Measurements from ENCODE around the gene GADD45GIP1. TPM values are rescaled to one million over a fixed set of nuclear protein-coding genes. Genes with fewer than 3 reads are reported as not detected.

GADD45GIP1 gene
- total and polyA plus RNA-seq, 10 of the 15 experiments (the other 5 are each of a cell fraction or from before 2014, with no cell fraction given), result 5.1 to 136 (median 30.1) TPM

- DNase-seq (ENCODE audit: low read depth, low spot score), result no peak
- Histone ChIP-seq H3K9ac (ENCODE audit: control insufficient read depth, insufficient read depth, low read length) (no peak overlapping the region), H3K4me1 (ENCODE audit: control insufficient read depth, insufficient read depth, low read length) (no peaks in the 10 kb centered on the region; the same call in 1 of the 2 replicates), H3K27ac (ENCODE audit: control insufficient read depth, insufficient read depth) (no peak overlapping the region), H3K9me3 (replicated peaks; ENCODE audit: control insufficient read depth, insufficient read depth, low read length) (no peaks in the 10 kb centered on the region), H3K4me3 (no peak overlapping the region), H3K27me3 (replicated peaks in 1 of 2; ENCODE audit: control insufficient read depth in 2 of 2, insufficient read depth in 2 of 2, low read length in 1 of 2) (peaks cover 0 to 3% of the 10 kb centered on the region in 2 experiments; a peak in 1 of 4 replicates), H2AFZ (ENCODE audit: control insufficient read depth, low read depth, low read length) (no peak overlapping the region), H3K79me2 (ENCODE audit: control insufficient read depth, insufficient read depth, low read length) (no peaks in the 10 kb centered on the region), H3K4me2 (ENCODE audit: control insufficient read depth, insufficient read depth) (no peak overlapping the region), H4K20me1 (ENCODE audit: control insufficient read depth, insufficient read depth) (no peaks in the 10 kb centered on the region), H3K36me3 (ENCODE audit: control insufficient read depth in 2 of 2, insufficient read depth in 2 of 2, low read length in 1 of 2) (no peaks in the 10 kb centered on the region)
- ChIA-PET RAD21 (ENCODE audit: unreplicated experiment) (no interaction called here), POLR2A (no interaction called here), SMC1A (ENCODE audit: uncharacterized antibody, unreplicated experiment) (no interaction called here), CTCF (no interaction called here)
- 13% methylated on average over 3 of the region's 3 CpGs for WGBS (ENCODE audit: insufficient coverage, insufficient replicate concordance, low lambda C conversion rate, missing lambda C conversion rate)
- in situ Hi-C loops (cut with MboI) (no loop called here), intact Hi-C loops (cut with micrococcal nuclease; ENCODE audit: unreplicated experiment) (no loop called here)
- BruUV-seq (replicated peaks), result no TSS peak
- TF ChIP-seq BCL11A (IDR thresholded peaks at IDR 0.05; ENCODE audit: low read depth, low read length) (no peak), HDAC2 (IDR thresholded peaks at IDR 0.05) (no peak), E2F8 (IDR thresholded peaks at IDR 0.05; ENCODE audit: low read depth, partially characterized antibody) (no peak), CEBPB (IDR thresholded peaks at IDR 0.05; ENCODE audit: borderline replicate concordance in 1 of 2, low read depth in 2 of 2, low read length in 2 of 2) (no peak), HDGF (IDR thresholded peaks at IDR 0.05) (no peak), ZNF622 (IDR thresholded peaks at IDR 0.05) (no peak), ZNF24 (IDR thresholded peaks at IDR 0.05) (no peak), POLR2AphosphoS5 (IDR thresholded peaks at IDR 0.05; ENCODE audit: low read length) (no peak), STAT1 (conservative IDR thresholded peaks at IDR 0.05) (no peak), SREBF1 (IDR thresholded peaks at IDR 0.05; ENCODE audit: low read length) (no peak), SMARCA5 (IDR thresholded peaks at IDR 0.05) (no peak), CBX5 (IDR thresholded peaks at IDR 0.05; ENCODE audit: low read depth) (no peak), POLR2AphosphoS2 (IDR thresholded peaks at IDR 0.05; ENCODE audit: low read depth, low read length) (no peak), PAX5 (IDR thresholded peaks at IDR 0.05; ENCODE audit: borderline replicate concordance, low read depth, low read length) (no peak)
- ATAC-seq, result no peak
- FAIRE-seq, result no peak
These were observed 30.2 kb upstream of the GADD45GIP1 start for GRCh38 chr19:12987190-12987589.
